Calu3 (cell line): ENCODE data around the gene GTSE1. TPM values are rescaled to one million over a fixed set of nuclear protein-coding genes. Genes with fewer than 3 reads are reported as not detected.

Source experiments
- BruUV-seq: library from RNA; stranded (reverse); fragments of 400-500 nt; replicated peaks from 2 replicates; lab custom pipeline; 2021; lab: Mats Ljungman, UMichigan
- CTCF ChIA-PET: fragments of 300-600 bp; sonication (Branson Sonifier 250); formaldehyde crosslinking; loops from one replicate; lab custom pipeline; 2022; ENCODE audit warnings: antibody characterized with exemption; lab: Charles Lee
- DNase-seq: peaks from one replicate; pipeline ENCODE4 v3.0.0; 2022
- H3K27ac Mint-ChIP-seq: one replicate; pipeline ENCODE4 v1.8.0; 2022; ENCODE audit warnings: mixed read lengths; ENCODE audit not compliant: unreplicated experiment
- H3K27me3 Mint-ChIP-seq: one replicate; pipeline ENCODE4 v1.8.0; 2022; ENCODE audit warnings: mixed read lengths; ENCODE audit not compliant: unreplicated experiment
- H3K36me3 Mint-ChIP-seq: one replicate; pipeline ENCODE4 v1.8.0; 2022; ENCODE audit warnings: mild to moderate bottlenecking, moderate library complexity, mixed read lengths; ENCODE audit not compliant: insufficient read depth, unreplicated experiment
- H3K4me1 Mint-ChIP-seq: one replicate; pipeline ENCODE4 v1.8.0; 2022; ENCODE audit warnings: mild to moderate bottlenecking, low read depth, mixed read lengths; ENCODE audit not compliant: unreplicated experiment
- H3K4me3 Mint-ChIP-seq: one replicate; pipeline ENCODE4 v1.8.0; 2022; ENCODE audit warnings: mild to moderate bottlenecking, low read depth, moderate library complexity, mixed read lengths; ENCODE audit not compliant: unreplicated experiment
- H3K9me3 Mint-ChIP-seq: one replicate; pipeline ENCODE4 v1.8.0; 2022; ENCODE audit warnings: low read depth, mixed read lengths; ENCODE audit not compliant: unreplicated experiment
- CTCF ChIP-seq: fragments of 200-600 bp; IDR thresholded peaks from one replicate; pipeline ENCODE4 v1.8.0; 2022; ENCODE audit warnings: antibody characterized with exemption; ENCODE audit not compliant: unreplicated experiment
- intact Hi-C: fragments of 100-400 bp; cut with micrococcal nuclease; formaldehyde crosslinking; loops from one replicate; pipeline ENCODE4 v1.10.0; 2022; ENCODE audit not compliant: unreplicated experiment
- total RNA-seq: library from RNA; stranded (reverse); gene quantifications from 2 replicates; pipeline ENCODE4 v1.2.3, GENCODE V29; 2022

Gene GTSE1
- total RNA-seq, 1 experiment from 2014 or later: 53.5 TPM

GRCh38 chr22:46356496-46357480, 60.1 kb downstream of the GTSE1 start:
- CTCF ChIA-PET: interaction anchor here (1.0 kb wide), 1 partner anchor 11 kb away, joined by 4 read pairs; no protein-coding TSS in a partner anchor
- no peaks in the 10 kb centered on the region for H3K9me3 Mint-ChIP-seq
- H3K27me3 Mint-ChIP-seq: no peaks in the 10 kb centered on the region
- H3K36me3 Mint-ChIP-seq: peaks cover 72% of the 10 kb centered on the region
- TF ChIP-seq CTCF: no peak
- peaks cover 8% of the 10 kb centered on the region for H3K4me1 Mint-ChIP-seq
- no TSS peak for BruUV-seq
- H3K4me3 Mint-ChIP-seq: no peak overlapping the region
- peak overlapping the region; percentile 56 for H3K27ac Mint-ChIP-seq
- intact Hi-C loops: loop anchor here (5.0 kb wide), 1 partner anchor 36 kb away; no protein-coding TSS in a partner anchor
- no peak for DNase-seq

GRCh38 chr22:46357711-46358520, 61.2 kb downstream of the GTSE1 start:
- TF ChIP-seq CTCF: no peak
- no peak overlapping the region for H3K4me3 Mint-ChIP-seq
- CTCF ChIA-PET: interaction anchor here (1.4 kb wide), 1 partner anchor 10 kb away, joined by 3 read pairs; no protein-coding TSS in a partner anchor
- peaks cover 72% of the 10 kb centered on the region for H3K36me3 Mint-ChIP-seq
- BruUV-seq: no TSS peak
- peaks cover 3% of the 10 kb centered on the region for H3K4me1 Mint-ChIP-seq
- no peaks in the 10 kb centered on the region for H3K27me3 Mint-ChIP-seq
- intact Hi-C loops: loop anchor here (5.0 kb wide), 1 partner anchor 34 kb away; no protein-coding TSS in a partner anchor
- H3K27ac Mint-ChIP-seq: peak overlapping the region; percentile 56
- no peak for DNase-seq
- no peaks in the 10 kb centered on the region for H3K9me3 Mint-ChIP-seq

- Mint-ChIP-seq H3K27me3 (no peaks in the 10 kb centered on the region), H3K36me3 (peaks cover 69% of the 10 kb centered on the region), H3K4me3 (no peak overlapping the region), H3K9me3 (no peaks in the 10 kb centered on the region), H3K4me1 (no peaks in the 10 kb centered on the region), H3K27ac (no peak overlapping the region)
- TF ChIP-seq CTCF: no peak
- BruUV-seq: no TSS peak
- CTCF ChIA-PET: interaction anchor here (1.4 kb wide), 1 partner anchor 9 kb away, joined by 3 read pairs; no protein-coding TSS in a partner anchor
- DNase-seq: no peak
- intact Hi-C loops: loop anchor here (5.0 kb wide), 1 partner anchor 34 kb away; no protein-coding TSS in a partner anchor
Observed at GRCh38 chr22:46358766-46359165, 62.1 kb downstream of the GTSE1 start.

- H3K27me3 Mint-ChIP-seq: no peaks in the 10 kb centered on the region
- no peaks in the 10 kb centered on the region for H3K4me1 Mint-ChIP-seq
- no peak overlapping the region for H3K4me3 Mint-ChIP-seq
- TF ChIP-seq CTCF: no peak
- H3K27ac Mint-ChIP-seq: no peak overlapping the region
- intact Hi-C loops: loop anchor here (5.0 kb wide), 1 partner anchor 33 kb away; no protein-coding TSS in a partner anchor
- CTCF ChIA-PET: interaction anchor here (1.4 kb wide), 1 partner anchor 8 kb away, joined by 3 read pairs; no protein-coding TSS in a partner anchor
- peaks cover 73% of the 10 kb centered on the region for H3K36me3 Mint-ChIP-seq
- BruUV-seq: no TSS peak
- no peaks in the 10 kb centered on the region for H3K9me3 Mint-ChIP-seq
- no peak for DNase-seq
Observed at GRCh38 chr22:46359362-46359761, 62.7 kb downstream of the GTSE1 start.
